Sciatic nerve (tissue), 2 donors: ENCODE measurements around the gene GCK. TPM values are rescaled to one million over a fixed set of nuclear protein-coding genes. Genes with fewer than 3 reads are reported as not detected.

Experiments
- ATAC-seq: fragments of 200-7000 bp; cut with Tn5 transposase; one replicate; pipeline ENCODE4 v1.9.1; 2020; ENCODE audit warnings: mild to moderate bottlenecking, moderate library complexity
- DNase-seq: peaks from one replicate; pipeline ENCODE4 v3.0.0-alpha.2; 2020; ENCODE audit warnings: low spot score
- intact Hi-C: fragments of 100-400 bp; cut with DNase I; formaldehyde crosslinking; loops from one replicate; pipeline ENCODE4 v1.14.2; 2022
- total RNA-seq: library from RNA; stranded (reverse); fragmentation: NEBNext Ultra II Directional; extraction: Animal tissue kit (Norgen Biotek cat#: 25700); gene quantifications from one replicate; pipeline ENCODE4 v1.2.1, GENCODE V29; 2021
- donor health status: DM: no; HTN: no; CAD: no.
- donor health status: DM: no; HTN: no; CAD: no.

Gene GCK
- total RNA-seq, 1 donor from 2014 or later, result 1.9 TPM

GRCh38 chr7:44094365-44094764 is 94.9 kb downstream of the GCK start:
- intact Hi-C loops, result no loop called here
- ATAC-seq (no peak), DNase-seq (no peak)

Other genes starting within 250 kb of the GCK start
- gene SPDYE1, start 191.5 kb downstream of the GCK start, total RNA-seq, result not detected
- gene DBNL, start 144.7 kb downstream of the GCK start, total RNA-seq, result 85.1 TPM
- gene PGAM2, start 123.9 kb downstream of the GCK start, total RNA-seq, result 0.85 TPM
- gene POLM, start 106.9 kb downstream of the GCK start, total RNA-seq, result 25.6 TPM
- gene AEBP1, start 85.1 kb downstream of the GCK start, total RNA-seq, result 236 TPM
- gene POLD2, start 65.9 kb downstream of the GCK start, total RNA-seq, result 67.0 TPM
- gene MYL7, start 48.1 kb downstream of the GCK start, total RNA-seq, result not detected
- gene YKT6, start 11.5 kb upstream of the GCK start, total RNA-seq, result 51.2 TPM
- gene CAMK2B, start 136.2 kb upstream of the GCK start, total RNA-seq, result 26.9 TPM